ENCODE data around the gene MAP7. TPM values are rescaled to one million over a fixed set of nuclear protein-coding genes. Genes with fewer than 3 reads are reported as not detected.

Gene MAP7
- total and polyA plus RNA-seq, 9 of the 15 experiments (the other 6 are each of a cell fraction or from before 2014, with no cell fraction given): 0.76 to 7.7 (median 3.9) TPM

- no peak overlapping the region for H3K9ac ChIP-seq (ENCODE audit: insufficient read depth in 1 of 2, low read depth in 2 of 2, low read length in 2 of 2)
- TF ChIP-seq SMAD1 (IDR thresholded peaks at IDR 0.05; ENCODE audit: low read depth, low read length, partially characterized antibody): no peak
- TF ChIP-seq ZNF395 (CRISPR knock-in tag; IDR thresholded peaks at IDR 0.05): peak; percentile 50; the same call in 1 of the 2 replicates
- TF ChIP-seq ZNF175 (CRISPR knock-in tag; IDR thresholded peaks at IDR 0.05; ENCODE audit: low read depth): peak; percentile 81; the same call in 1 of the 2 replicates
- no peak for TF ChIP-seq STAT6 (CRISPR knock-in tag; IDR thresholded peaks at IDR 0.05)
- TF ChIP-seq PBX2 (CRISPR knock-in tag; IDR thresholded peaks at IDR 0.05; ENCODE audit: low read depth): no peak
- TF ChIP-seq PBX2 (tag; conservative IDR thresholded peaks at IDR 0.05; ENCODE audit: low read depth): peak; percentile 20; the same call in 1 of the 2 replicates
- no peak for TF ChIP-seq GMEB1 (CRISPR knock-in tag; IDR thresholded peaks at IDR 0.05)
- 0 out of 2 replicates have a peak, but pooled peaks have one; percentile 55 for TF ChIP-seq ZNF76 (CRISPR knock-in tag; IDR thresholded peaks at IDR 0.05; ENCODE audit: borderline replicate concordance)
- TF ChIP-seq NR2C2 (CRISPR knock-in tag; IDR thresholded peaks at IDR 0.05): no peak
- TF ChIP-seq NR2C2 (tag; IDR thresholded peaks at IDR 0.05): peak; percentile 52; the same call in 1 of the 2 replicates
- peak; percentile 74 for TF ChIP-seq CBFA2T3 (IDR thresholded peaks at IDR 0.05)
These were observed 15.8 kb upstream of the MAP7 start for GRCh38 chr6:136566007-136566487.

More at GRCh38 chr6:136566007-136566487, 15.8 kb upstream of the MAP7 start:
- Histone ChIP-seq H3K9me1 (ENCODE audit: control insufficient read depth, insufficient read depth, low read length) (no peaks in the 10 kb centered on the region), H3K4me1 (replicated peaks in 1 of 2; ENCODE audit: control insufficient read depth in 2 of 2, insufficient read depth in 2 of 2, low read length in 2 of 2) (peaks cover 0 to 36% of the 10 kb centered on the region in 2 experiments; a peak in 4 of 5 replicates), H3K4me2 (ENCODE audit: insufficient read depth, low read length) (no peak overlapping the region; the same call in 1 of the 2 replicates), H2AFZ (ENCODE audit: low read depth, low read length) (0 out of 2 replicates have a peak overlapping the region, but pooled peaks have one; percentile 17), H3K27ac (ENCODE audit: extremely low read depth, low read depth, low read length) (peak overlapping the region; percentile 53; the same call in 1 of the 3 replicates), H3K79me2 (ENCODE audit: control insufficient read depth, insufficient read depth, low read length) (no peaks in the 10 kb centered on the region), H3K4me3 (no peak overlapping the region), H3K36me3 (ENCODE audit: control insufficient read depth, insufficient read depth, low read length) (peaks cover 26% of the 10 kb centered on the region; the same call in 2 of the 3 replicates), H3K9me3 (replicated peaks; ENCODE audit: control insufficient read depth, insufficient read depth, low read depth, low read length) (peaks cover 1% of the 10 kb centered on the region), H4K20me1 (replicated peaks; ENCODE audit: control insufficient read depth, insufficient read depth, low read length) (no peaks in the 10 kb centered on the region), H3K27me3 (ENCODE audit: control insufficient read depth in 2 of 2, insufficient read depth in 2 of 2, low read length in 2 of 2) (no peaks in the 10 kb centered on the region)
- WGBS (ENCODE audit: insufficient coverage, low coverage, missing lambda C conversion rate): 44% methylated on average over 6 of the region's 6 CpGs
- FAIRE-seq (peak; percentile 66), ATAC-seq (peak; percentile 69), DNase-seq (ENCODE audit: extremely low read depth in 1 of 4, low spot score in 3 of 4) (peak; percentile 21 to 67 (median 32))
- in situ Hi-C loops (cut with MboI) (no loop called here), intact Hi-C loops (cut with micrococcal nuclease) (no loop called here)
- POLR2A ChIA-PET: interaction anchor here (1.0 kb wide), 1 partner anchor 14 kb away, joined by 3 read pairs; no protein-coding TSS in a partner anchor
- CTCF ChIA-PET (ENCODE audit: low intra/inter-chr PET ratio): no interaction called here
- BruUV-seq (replicated peaks): no TSS peak
